Panc1 (cell line): ENCODE data around the gene LYZL1. TPM values are rescaled to one million over a fixed set of nuclear protein-coding genes. Genes with fewer than 3 reads are reported as not detected.

Source experiments
- ATAC-seq: fragments of 200-7000 bp; cut with Tn5 transposase; 2 replicates; pipeline ENCODE4 v1.9.1; 2020; ENCODE audit warnings: mild to moderate bottlenecking, moderate library complexity
- BruUV-seq: library from RNA; stranded (reverse); fragments of 400-500 nt; replicated peaks from 2 replicates; lab custom pipeline; 2021; lab: Mats Ljungman, UMichigan
- CTCF ChIA-PET: fragments of 300-600 bp; sonication (Branson Sonifier 250); formaldehyde crosslinking; loops from one replicate; lab custom pipeline; 2022; ENCODE audit warnings: antibody characterized with exemption; lab: Charles Lee
- POLR2A ChIA-PET: fragments of 300-600 bp; sonication (Branson Sonifier 250); formaldehyde crosslinking; loops from one replicate; lab custom pipeline; 2022; ENCODE audit warnings: antibody characterized with exemption; lab: Charles Lee
- DNase-seq: peaks from one replicate; pipeline ENCODE4 v3.0.0-alpha.2; 2010; ENCODE audit warnings: low read depth, low spot score
- H3K27ac ChIP-seq: 2 replicates; pipeline ENCODE4 v1.5.1; 2011; ENCODE audit warnings: mild to moderate bottlenecking, low read length, inconsistent platforms
- H3K27me3 ChIP-seq: fragments of 200-500 bp; sonication (Bioruptor generic); 2 replicates; pipeline ENCODE4 v1.6.0; 2014; ENCODE audit warnings: low read length, inconsistent platforms; ENCODE audit not compliant: control insufficient read depth, insufficient read depth
- H3K36me3 ChIP-seq: fragments of 200-500 bp; sonication (Bioruptor generic); 2 replicates; pipeline ENCODE4 v1.5.1; 2014; ENCODE audit warnings: inconsistent platforms, mild to moderate bottlenecking, low read length, moderate library complexity; ENCODE audit not compliant: control insufficient read depth, insufficient read depth
- H3K4me1 ChIP-seq: 2 replicates; pipeline ENCODE4 v1.5.1; 2011; ENCODE audit warnings: inconsistent platforms, mild to moderate bottlenecking, low read length, moderate library complexity; ENCODE audit not compliant: control insufficient read depth, insufficient read depth
- H3K4me3 ChIP-seq, 2 experiments: 2 replicates each; pipeline ENCODE4 v1.5.1; 2011 to 2012; ENCODE audit warnings: low read depth in 2 of 2, low read length in 2 of 2, mild to moderate bottlenecking in 2 of 2, inconsistent platforms in 1 of 2, moderate library complexity in 1 of 2
- H3K9me3 ChIP-seq: fragments of 200-500 bp; sonication (Bioruptor generic); 2 replicates; pipeline ENCODE4 v1.5.1; 2014; ENCODE audit warnings: low read depth, mild to moderate bottlenecking, inconsistent platforms, low read length, moderate library complexity; ENCODE audit not compliant: control insufficient read depth, insufficient read depth
- POLR2AphosphoS5 ChIP-seq: IDR thresholded peaks from 2 replicates; pipeline ENCODE4 v1.6.1; 2012; ENCODE audit warnings: mild to moderate bottlenecking, low read depth, low read length, moderate library complexity
- REST ChIP-seq, 2 experiments: IDR thresholded peaks; 2 replicates each; pipeline ENCODE4 v1.6.1; 2011 to 2012; ENCODE audit warnings: low read depth in 2 of 2, control low read depth in 1 of 2, low read length in 1 of 2, mild to moderate bottlenecking in 1 of 2, moderate library complexity in 1 of 2; ENCODE audit not compliant: insufficient read depth in 1 of 2
- SIN3A ChIP-seq: IDR thresholded peaks from 2 replicates; pipeline ENCODE4 v1.6.1; 2012; ENCODE audit warnings: low read depth, mild to moderate bottlenecking, low read length, moderate library complexity, borderline replicate concordance; ENCODE audit not compliant: insufficient read depth
- TCF7L2 ChIP-seq: IDR thresholded peaks from 2 replicates; pipeline ENCODE4 v1.6.1; 2011; ENCODE audit warnings: mild to moderate bottlenecking, low read depth, low read length, inconsistent platforms
- in situ Hi-C: cut with HindIII; loops from 2 replicates; pipeline ENCODE4 v1.10.0; 2016; ENCODE audit warnings: low sequenced_read_pairs, low pct_unique_long_range_greater_than_20kb
- intact Hi-C: fragments of 100-400 bp; cut with micrococcal nuclease; formaldehyde crosslinking; loops from one replicate; pipeline ENCODE4 v1.10.0; 2022; ENCODE audit not compliant: unreplicated experiment
- total RNA-seq: library from RNA; stranded (reverse); gene quantifications from one replicate; pipeline ENCODE4 v1.2.1, GENCODE V29; 2021; ENCODE audit not compliant: unreplicated experiment
- TF ChIP-seq, protein P1 (sequence below): fragments of 450-650 bp; IDR thresholded peaks from 2 replicates; pipeline ENCODE4 v1.5.1; 2017; ENCODE audit warnings: mild to moderate bottlenecking

Gene LYZL1
- total RNA-seq, 1 experiment from 2014 or later: not detected

DNA sequence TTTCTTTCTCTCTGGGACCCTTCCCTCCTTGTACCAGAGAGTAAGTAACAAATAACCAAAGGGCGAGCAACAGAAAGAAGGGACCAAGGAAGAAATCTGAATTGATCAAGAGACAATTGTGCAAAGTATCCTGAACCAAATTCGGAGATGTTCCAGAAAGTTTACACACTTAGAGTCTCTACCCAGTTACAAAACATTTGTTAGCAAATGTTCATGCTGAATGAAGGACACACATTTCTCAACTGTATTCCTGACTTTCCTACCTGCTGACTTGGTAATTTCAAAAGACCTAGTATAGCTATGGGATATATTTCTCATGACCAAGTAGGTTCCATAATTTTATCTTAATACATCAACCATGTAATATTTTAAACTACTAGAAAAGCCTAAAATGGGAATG, 37.4 kb downstream of the LYZL1 start:
- in situ Hi-C loops: no loop called here
- Histone ChIP-seq H3K9me3 (no peaks in the 10 kb centered on the region), H3K4me3 (no peak overlapping the region), H3K27me3 (no peaks in the 10 kb centered on the region; the same call in 1 of the 2 replicates), H3K27ac (no peak overlapping the region), H3K4me1 (no peaks in the 10 kb centered on the region), H3K36me3 (no peaks in the 10 kb centered on the region)
- BruUV-seq: no TSS peak
- ATAC-seq: no peak
- DNase-seq: no peak
- intact Hi-C loops: no loop called here
- POLR2A ChIA-PET: no interaction called here
- CTCF ChIA-PET: no interaction called here
- TF ChIP-seq, protein P1, sequence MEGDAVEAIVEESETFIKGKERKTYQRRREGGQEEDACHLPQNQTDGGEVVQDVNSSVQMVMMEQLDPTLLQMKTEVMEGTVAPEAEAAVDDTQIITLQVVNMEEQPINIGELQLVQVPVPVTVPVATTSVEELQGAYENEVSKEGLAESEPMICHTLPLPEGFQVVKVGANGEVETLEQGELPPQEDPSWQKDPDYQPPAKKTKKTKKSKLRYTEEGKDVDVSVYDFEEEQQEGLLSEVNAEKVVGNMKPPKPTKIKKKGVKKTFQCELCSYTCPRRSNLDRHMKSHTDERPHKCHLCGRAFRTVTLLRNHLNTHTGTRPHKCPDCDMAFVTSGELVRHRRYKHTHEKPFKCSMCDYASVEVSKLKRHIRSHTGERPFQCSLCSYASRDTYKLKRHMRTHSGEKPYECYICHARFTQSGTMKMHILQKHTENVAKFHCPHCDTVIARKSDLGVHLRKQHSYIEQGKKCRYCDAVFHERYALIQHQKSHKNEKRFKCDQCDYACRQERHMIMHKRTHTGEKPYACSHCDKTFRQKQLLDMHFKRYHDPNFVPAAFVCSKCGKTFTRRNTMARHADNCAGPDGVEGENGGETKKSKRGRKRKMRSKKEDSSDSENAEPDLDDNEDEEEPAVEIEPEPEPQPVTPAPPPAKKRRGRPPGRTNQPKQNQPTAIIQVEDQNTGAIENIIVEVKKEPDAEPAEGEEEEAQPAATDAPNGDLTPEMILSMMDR: no peak
- no peak for TF ChIP-seq TCF7L2

- Histone ChIP-seq H3K27me3 (no peaks in the 10 kb centered on the region; the same call in 1 of the 2 replicates), H3K4me1 (no peaks in the 10 kb centered on the region), H3K36me3 (no peaks in the 10 kb centered on the region), H3K27ac (no peak overlapping the region), H3K9me3 (no peaks in the 10 kb centered on the region), H3K4me3 (no peak overlapping the region)
- BruUV-seq: no TSS peak
- ChIA-PET CTCF (no interaction called here), POLR2A (no interaction called here)
- ATAC-seq (no peak), DNase-seq (no peak)
- TF ChIP-seq, protein P1: no peak
- TF ChIP-seq SIN3A (no peak), POLR2AphosphoS5 (no peak), TCF7L2 (no peak), REST (IDR thresholded peaks at IDR 0.05; ENCODE audit: insufficient read depth in 1 of 2, low read depth in 2 of 2, low read length in 1 of 2) (no peak)
- in situ Hi-C loops: no loop called here
- intact Hi-C loops: no loop called here
Measured at GRCh38 chr10:29326886-29327745, 38.2 kb downstream of the LYZL1 start.
